HG03565 (cell line): Measurements from ENCODE around the gene ARGFX.
"Not testable (repeated sequence)": the region's sequence is repeated elsewhere in the genome, so short reads cannot be mapped to it uniquely, and the experiment has no call there.

ENCODE experiments used
- ATAC-seq: cut with Tn5 transposase; IDR thresholded peaks from one replicate; pipeline ENCODE4 v1.9.1; 2021; ENCODE audit warnings: mild to moderate bottlenecking, moderate library complexity; ENCODE audit not compliant: unreplicated experiment

ARGFX gene

DNA sequence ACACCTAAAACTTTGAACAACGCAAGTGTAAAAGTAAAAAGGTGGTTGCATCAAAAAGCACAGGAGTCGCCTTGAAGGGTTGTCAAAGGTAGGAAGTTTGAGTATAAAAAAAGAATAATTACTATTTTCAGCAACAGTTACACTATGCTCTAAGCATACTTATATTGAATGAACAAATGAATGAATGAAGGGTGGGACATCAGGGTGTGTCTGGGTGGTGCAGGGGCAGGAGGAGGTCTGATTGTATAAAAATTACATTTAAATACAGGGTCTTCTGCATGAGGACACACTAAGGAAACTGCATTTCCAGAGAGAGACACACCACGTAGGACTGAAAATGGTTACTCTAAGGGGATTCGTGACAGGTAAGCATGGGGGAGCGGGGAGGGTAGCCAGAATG, at the start of gene ARGFX:
ARGFX (plus strand) TSS at position 301 of the 400 bp plus-strand sequence. CDS start 2,765 bp downstream, outside the sequence.
- no peak for ATAC-seq

DNA sequence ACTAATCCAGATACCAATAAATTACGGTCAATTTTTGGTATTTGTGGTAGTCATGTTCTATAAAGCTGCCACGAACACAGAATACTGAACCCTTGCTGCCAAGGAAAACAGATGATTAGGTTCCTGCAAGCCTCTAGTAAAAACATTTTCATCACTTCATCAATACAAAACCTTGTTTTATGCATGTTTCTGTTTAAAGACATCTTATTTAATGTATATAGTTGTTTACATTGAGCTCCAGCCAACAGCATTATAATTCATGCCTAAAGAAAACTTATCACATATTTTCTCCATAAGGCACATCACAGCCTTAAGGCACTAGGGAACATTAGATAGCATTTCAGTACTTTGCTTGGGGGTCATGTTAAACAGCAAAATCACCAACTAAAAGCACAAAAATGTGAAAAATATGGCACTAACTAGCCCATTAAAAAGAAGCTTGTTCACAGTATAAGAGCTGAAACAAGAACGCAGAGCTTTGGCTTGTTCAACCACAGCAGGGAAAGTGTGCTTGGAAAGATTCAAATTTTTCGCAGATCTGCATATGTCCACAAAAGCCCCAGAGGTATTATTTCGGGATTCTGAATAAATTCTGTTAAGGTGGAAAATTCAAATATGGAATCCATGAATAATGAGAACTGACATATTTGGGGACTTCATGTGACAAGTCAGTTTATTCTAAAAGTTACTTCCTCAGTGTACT, 49.6 kb upstream of the ARGFX start:
- ATAC-seq = no peak

DNA sequence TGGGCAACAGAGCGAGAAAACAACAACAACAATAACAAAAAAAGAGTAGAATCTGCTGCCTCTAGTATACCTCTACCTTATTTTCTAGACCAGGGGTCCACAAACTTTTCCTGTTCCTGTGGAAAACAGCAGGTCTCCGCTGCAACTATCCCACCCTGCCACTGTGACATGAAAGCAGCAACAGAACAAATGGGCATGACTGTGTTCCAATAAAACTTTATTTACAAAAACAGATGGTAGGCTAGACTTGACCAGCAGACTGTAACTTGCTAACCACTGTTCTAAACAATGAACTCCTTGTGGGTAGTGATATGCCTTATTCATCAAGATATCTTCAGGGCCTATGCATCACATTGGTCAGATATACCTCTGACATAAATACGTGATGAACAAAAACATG, 47.2 kb upstream of the ARGFX start:
- no peak for ATAC-seq

DNA sequence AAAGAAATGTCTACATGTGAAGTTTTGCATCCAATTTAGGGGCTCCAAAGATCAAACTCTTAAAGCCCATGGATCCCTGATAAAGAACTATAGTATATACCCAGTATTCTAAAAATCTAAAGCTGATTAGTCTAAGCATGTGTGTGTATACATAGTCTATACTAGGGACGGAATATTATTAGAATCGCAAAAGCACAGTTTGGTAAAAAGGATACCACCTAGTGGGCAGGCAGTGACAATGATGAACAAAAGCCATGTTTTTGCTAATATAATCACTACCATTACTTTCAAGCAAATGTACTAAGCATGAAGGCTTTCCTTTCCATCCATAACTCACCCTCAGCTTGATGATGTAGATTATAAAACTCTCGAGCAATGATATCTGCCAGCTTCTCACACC, 38.4 kb upstream of the ARGFX start:
- no peak for ATAC-seq

DNA sequence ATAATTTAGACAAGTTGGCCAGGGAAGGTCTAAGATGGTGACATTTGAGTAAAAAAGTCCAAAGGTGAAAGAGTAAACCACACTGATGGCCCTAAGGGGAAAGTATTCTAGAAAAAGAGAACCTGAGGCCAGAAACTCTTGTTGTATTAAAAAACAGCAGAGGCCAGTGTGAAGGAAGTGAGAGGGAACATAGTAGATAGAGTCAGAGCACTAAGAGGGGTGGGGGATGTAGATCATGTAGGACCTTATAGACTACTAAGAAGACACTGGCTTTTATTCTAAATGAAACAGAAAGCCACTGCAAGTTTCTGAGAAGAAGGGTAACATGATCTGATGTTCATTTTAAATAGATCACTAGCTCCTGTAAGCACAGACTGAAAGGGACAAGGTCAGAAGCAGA, 36.5 kb upstream of the ARGFX start:
- ATAC-seq = no peak

DNA sequence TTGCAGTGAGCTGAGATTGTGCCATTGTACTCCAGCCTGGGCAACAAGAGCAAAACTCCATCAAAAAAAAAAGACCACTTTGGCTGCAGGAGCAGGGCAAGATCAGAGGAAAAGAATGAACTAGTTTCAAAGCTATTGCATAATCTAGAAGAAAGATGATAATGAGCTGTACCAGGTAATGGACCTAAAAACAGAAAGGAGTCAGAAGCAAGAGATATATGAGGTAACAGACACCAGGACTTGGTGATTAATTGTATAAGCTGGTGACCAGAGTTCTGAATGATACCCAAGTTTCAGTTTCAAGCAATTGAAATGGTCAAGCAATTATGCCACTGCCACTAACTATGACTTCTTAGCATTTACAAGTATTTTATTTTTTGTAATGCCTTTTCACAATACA, 24.8 kb upstream of the ARGFX start:
- ATAC-seq = no peak

DNA sequence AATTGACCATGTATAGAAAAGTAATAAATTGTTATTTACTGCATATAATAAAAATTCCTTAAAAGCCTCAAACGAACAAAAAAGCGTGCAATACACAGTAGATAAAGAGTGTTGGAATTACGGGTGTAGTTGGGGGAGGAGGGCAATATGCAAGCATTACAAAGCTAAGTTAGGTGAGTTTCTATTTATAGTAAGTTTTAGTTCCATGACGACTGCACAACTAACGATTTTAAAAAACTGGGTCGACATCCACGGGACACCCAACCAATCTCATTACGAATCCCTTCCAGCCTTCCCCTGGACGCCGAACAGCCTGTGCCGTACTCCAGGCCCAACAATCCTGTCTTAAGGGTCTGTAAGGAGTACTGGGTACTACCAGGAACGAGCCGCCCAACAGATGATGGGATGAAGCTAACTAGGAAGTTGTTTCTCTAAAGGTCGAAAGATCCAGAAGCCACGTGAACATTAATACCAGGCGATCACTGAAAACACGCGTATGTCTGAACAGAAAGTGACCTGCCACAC, 22.6 kb upstream of the ARGFX start:
- ATAC-seq = peak; percentile 5

DNA sequence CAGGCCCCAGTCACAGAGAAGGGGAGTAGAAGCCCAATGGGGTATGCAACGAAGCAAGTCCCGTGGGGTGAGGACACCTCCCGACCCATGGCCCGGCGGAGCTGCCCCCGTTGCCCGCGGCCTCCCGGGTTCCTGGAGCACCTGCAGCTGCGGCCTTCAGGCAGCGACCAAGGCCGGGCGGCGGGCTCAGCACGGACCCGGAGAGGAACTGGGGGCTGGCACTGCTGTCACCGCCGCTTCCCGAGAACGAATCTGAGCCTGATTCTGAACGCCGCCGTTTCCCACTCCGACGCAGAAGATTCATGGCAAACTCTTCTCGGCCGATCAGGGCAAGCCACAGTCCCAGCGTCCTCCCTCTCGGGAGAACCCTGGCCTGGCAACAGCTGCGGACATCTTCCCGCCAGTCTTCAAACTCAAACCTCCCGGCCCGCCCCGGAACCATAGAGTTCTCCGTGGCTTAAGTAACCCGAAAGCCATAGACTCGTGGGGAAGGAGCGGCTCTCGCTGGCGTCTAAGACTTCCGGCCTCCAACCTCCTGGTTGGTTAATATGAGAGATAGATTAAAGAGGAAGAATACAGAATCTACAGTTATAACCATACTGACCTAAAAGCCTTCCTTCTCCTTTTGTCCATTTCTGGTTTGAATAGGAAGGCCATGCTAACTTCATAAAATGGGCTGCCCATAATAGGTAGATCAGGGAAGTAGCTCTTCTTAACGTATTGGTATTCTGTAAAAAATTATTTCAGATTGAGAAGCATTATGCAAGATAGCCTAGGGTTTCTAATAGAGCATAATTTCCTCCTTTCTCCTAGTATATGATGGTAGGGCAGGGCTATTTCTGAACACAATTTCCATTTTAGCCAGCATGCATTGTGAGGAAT, 21.9 kb upstream of the ARGFX start, which contains the start of gene POLQ:
POLQ (minus strand) TSS at position 415 of the 882 bp plus-strand sequence; CDS start at position 304, 111 bp downstream.
- peak; percentile 77 for ATAC-seq

DNA sequence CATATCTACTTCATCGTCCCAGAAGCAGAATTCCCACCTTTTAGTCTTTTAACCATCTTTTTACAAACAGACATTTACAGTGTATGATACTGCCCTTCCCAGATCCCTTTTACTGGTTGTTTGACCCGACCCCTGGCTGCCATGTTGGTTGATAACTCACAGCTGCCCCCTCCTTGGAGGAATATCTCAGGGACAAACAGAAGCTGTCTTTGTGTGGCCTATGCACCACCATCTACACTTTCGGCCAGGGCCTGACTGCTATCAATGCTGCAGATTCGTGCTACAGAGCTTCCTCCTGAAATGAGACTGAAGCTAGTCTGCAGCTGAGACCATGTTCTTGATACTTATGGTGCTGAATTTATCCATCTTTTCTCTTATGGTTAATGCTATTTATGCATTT, 15.4 kb upstream of the ARGFX start:
- ATAC-seq = no peak

DNA sequence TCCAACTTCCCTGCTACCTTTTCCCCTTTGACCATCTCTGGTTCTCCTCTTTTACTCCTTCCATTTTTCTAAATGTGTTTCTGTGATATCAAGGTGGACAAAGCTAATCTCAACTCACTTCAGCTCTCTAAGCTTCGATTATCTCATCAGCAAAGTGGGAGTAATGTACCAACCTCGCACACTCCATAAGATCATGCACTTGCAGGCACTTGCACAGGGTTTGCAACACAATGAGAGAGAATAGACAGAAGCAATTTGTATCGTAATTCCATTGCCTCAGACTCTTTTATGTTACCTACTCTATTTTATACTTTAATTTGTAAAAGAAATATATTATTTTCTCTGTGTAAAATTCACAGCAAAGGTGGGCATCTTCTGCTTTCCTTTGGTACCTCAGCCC, 15.0 kb upstream of the ARGFX start:
- ATAC-seq = no peak

DNA sequence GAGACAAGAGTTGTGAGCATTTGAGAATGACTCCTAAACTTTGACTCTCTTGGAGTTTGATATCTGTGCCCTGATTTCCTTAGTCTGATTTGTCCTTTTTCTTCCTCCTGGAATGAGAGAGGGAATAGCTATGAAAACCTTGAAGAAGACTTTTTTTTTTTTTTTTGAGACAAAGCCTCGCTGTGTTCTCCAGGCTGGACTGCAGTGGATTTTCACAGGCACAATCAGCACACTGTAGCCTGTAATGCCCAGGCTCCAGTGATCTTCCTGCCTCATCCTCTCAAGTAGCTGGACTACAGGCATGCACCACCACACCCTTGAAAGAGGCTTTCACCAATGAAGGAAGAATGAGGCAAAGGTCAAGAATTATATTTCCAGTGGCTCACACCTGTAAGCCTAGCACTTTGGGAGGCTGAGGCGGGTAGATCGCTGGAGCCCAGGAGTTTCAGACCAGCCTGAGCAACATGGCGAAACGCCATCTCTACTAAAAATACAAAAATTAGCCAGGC, 10.3 kb upstream of the ARGFX start:
- no peak for ATAC-seq

DNA sequence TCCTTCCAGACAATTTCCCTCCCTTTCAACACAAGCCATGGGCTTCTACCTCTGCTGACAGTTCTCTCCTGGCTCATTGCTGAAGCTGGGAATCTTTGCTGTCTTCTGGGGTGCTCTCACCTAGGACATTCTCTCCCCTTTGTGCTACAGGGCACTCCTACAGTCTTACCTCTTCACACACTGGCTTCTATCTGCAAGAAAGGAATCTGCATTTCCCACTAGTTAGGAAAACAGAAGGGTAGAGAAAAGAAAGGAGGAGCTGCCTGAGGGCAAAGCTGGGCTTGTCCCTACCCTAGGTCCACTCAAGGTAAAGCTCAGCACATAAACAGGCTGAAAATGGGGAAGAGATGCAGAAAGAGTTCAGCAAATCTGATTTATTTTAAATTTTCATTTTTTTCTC, 5.6 kb upstream of the ARGFX start:
- ATAC-seq = no peak

DNA sequence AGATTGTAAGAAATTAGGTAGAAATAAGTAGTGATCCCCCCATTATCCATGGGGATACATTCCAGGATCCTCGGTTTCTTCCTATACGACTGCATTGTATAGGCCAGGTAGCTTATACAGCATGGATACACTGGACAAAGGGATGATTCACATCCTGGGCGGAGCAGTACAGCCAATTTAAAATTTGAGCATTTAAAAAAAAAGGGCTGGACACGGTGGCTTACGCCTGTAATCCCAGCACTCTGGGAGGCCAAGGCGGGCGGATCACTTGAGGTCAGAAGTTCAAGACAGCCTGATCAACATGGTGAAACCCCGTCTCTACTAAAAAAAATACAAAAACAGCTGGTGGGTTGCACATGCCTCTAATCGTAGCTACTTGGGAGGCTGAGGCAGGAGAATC, 976 bp upstream of the ARGFX start:
- ATAC-seq = no peak

DNA sequence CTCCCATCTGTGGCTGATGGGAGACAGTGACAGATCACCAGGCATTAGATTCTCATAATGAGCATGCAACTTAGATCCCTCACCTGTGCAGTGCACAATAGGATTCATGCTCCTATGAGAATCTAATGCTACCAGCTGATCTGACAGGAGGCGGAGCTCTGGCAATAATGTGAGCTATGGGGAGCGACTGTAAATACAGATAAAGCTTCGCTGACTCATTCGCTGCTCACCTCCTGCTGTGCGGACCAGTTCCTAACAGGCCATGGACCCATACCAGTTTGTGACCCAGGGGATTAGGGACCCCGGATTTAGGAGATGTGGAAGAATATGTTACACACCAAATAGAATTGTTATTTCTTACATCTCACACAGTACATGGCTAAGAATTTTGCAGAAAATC, 6.7 kb downstream of the ARGFX start:
- no peak for ATAC-seq

DNA sequence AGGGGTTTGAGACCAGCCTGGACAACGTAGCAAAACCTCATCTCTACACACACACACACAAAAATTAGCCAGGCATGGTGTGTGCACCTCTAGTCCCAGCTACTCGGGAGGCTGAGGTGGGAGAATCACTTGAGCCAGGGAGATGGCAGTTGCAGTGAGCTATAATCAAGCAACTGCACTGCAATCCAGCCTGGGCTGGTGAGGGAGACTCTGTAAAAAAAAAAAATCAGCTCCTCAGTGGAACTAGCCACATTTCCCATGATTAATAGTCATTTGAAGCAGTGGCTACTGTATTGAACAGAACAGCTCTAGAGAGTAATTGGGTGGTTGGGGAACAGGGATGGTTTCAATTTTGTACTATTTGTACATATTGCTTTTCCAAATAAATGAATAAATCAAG, 13.9 kb downstream of the ARGFX start:
- no peak for ATAC-seq

DNA sequence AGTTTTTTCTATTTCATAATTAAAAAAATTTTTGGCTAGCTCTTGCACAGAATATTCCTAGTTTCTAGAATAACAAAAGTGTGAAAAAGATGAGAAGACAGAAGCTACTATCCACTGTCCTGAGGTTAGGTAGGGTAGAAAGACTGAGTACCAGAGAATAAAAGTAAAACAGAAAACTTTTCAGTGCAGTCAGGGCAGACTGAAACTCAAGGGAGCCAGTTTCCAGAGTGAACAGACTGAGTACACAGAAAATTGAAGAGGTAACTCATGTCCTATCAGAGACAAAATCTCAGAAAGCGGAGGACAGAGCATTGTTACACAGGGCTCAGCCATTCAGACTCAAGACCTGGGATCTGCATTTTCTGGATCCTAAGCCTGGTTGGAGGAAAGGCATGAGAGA, 16.7 kb downstream of the ARGFX start:
- no peak for ATAC-seq

DNA sequence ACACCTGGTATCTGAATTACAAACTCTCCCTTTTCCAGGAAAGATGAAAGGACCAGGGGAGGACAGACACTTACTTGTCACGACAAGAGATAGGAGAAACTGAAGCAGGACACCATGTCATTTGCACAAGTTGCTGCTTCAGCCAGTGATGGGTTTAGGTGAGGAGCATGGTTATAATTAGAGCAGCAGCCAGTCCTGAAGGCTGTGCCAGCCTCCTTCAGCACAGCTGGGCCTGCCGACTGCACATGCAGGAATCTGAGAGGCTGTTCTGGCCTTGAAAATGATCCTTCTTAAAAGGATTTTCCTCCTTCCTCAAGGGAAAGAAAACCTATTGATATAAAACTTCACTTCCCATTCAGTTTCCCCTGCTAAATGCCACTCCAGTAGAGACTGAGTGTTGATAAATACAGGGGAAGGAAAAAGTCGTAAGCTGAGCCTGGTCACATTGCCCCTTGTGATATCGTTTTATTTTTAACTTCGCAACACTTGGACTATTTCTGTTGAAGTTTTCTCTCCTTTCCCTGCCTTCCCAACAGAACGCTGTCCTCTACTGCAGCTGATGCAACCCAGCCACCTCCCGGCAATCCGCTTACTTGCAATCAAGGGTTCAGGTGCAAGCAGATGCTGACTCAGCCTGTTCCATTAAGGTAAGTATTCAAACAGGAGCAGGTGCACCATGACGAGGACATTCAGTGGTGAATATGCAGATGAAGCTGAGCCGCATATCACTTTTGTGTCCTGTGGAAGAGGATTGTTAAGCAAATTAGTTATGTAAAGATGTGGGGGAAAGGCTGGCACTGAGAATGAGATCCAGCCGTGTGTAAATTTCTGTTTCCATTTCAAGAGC, 25.3 kb downstream of the ARGFX start, which contains the start of gene FBXO40:
FBXO40 (plus strand) TSS at position 524 of the 847 bp plus-strand sequence. CDS start 27,197 bp downstream, outside the sequence.
- no peak for ATAC-seq

DNA sequence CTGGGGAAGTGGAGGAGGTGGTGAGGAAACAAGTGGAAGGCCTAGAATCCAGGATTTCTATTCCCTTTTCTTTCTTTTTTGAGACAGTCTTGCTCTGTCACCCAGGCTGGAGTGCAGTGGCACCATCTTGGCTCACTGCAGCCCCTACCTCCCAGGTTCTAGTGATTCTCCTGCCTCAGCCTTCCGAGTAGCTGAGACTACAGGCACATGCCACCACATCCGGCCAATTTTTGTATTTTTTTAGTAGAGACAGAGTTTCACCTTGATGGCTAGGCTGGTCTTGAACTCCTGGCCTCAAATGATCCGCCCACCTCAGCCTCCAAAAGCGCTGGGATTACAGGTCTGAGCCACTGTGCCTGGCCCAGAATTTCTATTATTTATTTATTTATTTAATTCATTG, 26.1 kb downstream of the ARGFX start:
- ATAC-seq = not testable (repeated sequence)

DNA sequence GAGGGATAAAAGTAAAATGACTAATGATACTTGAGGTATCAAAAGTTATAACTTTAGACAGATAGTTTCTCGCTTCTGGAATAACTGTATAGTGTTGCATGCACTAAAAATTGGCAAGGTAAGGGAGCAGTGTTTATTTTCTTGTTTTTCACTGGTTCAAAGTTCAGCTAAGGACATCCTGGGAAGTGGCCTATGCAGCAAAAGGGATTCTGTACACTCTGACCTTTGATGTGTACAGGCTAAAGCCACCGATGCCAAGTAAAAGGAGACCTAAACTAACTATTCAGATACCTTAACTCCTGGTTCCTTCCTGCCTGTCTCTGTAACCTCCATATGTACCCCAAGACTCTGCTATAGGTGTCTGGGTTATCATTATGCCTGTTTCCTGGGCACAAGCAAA, 27.1 kb downstream of the ARGFX start:
- no peak for ATAC-seq

DNA sequence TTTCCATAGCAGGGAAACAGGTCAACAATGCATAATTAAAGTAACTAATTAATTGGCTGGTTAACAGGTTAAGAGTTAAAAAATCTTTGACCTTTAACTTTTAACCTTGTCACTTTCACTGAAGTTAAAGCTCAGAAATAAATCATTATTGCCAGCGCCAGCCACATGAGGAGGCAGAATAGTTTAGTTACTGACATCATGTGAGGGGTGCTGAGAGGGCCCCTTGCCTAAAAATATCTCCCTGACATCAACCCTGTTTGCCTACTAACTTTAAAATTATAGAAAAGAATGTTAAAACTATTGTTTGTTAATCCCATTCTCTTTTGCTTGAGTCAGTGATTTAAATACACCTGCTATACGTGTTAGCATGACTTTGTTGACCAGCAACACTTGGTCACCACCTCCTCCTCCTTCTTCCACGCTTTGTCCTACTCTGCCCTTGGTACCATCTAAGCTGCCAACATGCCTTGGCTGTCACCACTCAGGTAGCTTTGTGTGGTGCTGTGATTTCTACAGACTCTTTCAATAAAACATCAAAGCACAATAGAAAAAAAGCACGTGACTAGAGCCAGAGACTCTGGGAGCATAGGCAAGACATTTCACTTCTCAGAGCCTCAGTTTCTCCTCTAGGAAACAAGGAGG, 28.1 kb downstream of the ARGFX start:
- ATAC-seq = no peak
